Measurements from ENCODE around the gene GAL3ST2.

DNA sequence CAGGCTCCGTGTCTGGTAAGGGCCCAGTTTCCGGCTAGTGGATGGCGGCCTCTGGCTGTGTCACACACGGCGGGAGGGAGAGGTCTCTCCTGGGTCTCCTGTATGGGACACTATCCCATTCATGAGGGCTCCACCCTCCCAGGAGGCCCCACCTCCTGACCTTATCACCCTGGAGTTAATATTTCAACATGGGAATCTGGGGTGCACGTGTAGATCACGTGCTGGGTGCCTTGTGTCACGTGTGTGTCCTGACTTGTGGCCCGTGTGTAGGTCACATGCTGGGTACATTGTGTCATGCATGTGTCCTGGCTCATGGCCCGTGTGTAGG lies 42.3 kb downstream of the GAL3ST2 start:
- TF ChIP-seq, protein P1, sequence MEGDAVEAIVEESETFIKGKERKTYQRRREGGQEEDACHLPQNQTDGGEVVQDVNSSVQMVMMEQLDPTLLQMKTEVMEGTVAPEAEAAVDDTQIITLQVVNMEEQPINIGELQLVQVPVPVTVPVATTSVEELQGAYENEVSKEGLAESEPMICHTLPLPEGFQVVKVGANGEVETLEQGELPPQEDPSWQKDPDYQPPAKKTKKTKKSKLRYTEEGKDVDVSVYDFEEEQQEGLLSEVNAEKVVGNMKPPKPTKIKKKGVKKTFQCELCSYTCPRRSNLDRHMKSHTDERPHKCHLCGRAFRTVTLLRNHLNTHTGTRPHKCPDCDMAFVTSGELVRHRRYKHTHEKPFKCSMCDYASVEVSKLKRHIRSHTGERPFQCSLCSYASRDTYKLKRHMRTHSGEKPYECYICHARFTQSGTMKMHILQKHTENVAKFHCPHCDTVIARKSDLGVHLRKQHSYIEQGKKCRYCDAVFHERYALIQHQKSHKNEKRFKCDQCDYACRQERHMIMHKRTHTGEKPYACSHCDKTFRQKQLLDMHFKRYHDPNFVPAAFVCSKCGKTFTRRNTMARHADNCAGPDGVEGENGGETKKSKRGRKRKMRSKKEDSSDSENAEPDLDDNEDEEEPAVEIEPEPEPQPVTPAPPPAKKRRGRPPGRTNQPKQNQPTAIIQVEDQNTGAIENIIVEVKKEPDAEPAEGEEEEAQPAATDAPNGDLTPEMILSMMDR (conservative IDR thresholded peaks at IDR 0.05): no peak
- no peak for TF ChIP-seq ZFX (IDR thresholded peaks at IDR 0.05)

Measured in C4-2B (cell line).